Nephron (organoid): ENCODE measurements around the gene TMED9.
A peak's percentile ranks its signal among the peaks of the same experiment; 100 is the strongest.
"Not testable (repeated sequence)": the region's sequence is repeated elsewhere in the genome, so short reads cannot be mapped to it uniquely, and the experiment has no call there.

ENCODE experiments used
- H3K27ac Mint-ChIP-seq, 3 experiments: 2 replicates each; pipeline ENCODE4 v1.8.0; 2020; ENCODE audit warnings: mixed read lengths in 3 of 3, mild to moderate bottlenecking in 2 of 3, moderate library complexity in 1 of 3
- H3K27me3 Mint-ChIP-seq: 2 replicates; pipeline ENCODE4 v1.8.0; 2021; ENCODE audit warnings: low read depth, mild to moderate bottlenecking, moderate library complexity, mixed read lengths
- H3K36me3 Mint-ChIP-seq: 2 replicates; pipeline ENCODE4 v1.8.0; 2020; ENCODE audit warnings: low read depth, mixed read lengths
- H3K4me1 Mint-ChIP-seq: 2 replicates; pipeline ENCODE4 v1.8.0; 2020; ENCODE audit warnings: mixed read lengths
- H3K4me3 Mint-ChIP-seq, 3 experiments: 2 replicates each; pipeline ENCODE4 v1.8.0; 2020; ENCODE audit warnings: mild to moderate bottlenecking in 3 of 3, mixed read lengths in 3 of 3, moderate library complexity in 2 of 3
- H3K9me3 Mint-ChIP-seq: 2 replicates; pipeline ENCODE4 v1.8.0; 2020; ENCODE audit warnings: mixed read lengths
- TF ChIP-seq, protein P1 (sequence below), 3 experiments: fragments of 200-600 bp; sonication (generic); IDR thresholded peaks; one replicate each; pipeline ENCODE4 v1.5.0; 2021; ENCODE audit warnings: antibody characterized with exemption in 3 of 3; ENCODE audit not compliant: unreplicated experiment in 3 of 3

The TMED9 gene

DNA sequence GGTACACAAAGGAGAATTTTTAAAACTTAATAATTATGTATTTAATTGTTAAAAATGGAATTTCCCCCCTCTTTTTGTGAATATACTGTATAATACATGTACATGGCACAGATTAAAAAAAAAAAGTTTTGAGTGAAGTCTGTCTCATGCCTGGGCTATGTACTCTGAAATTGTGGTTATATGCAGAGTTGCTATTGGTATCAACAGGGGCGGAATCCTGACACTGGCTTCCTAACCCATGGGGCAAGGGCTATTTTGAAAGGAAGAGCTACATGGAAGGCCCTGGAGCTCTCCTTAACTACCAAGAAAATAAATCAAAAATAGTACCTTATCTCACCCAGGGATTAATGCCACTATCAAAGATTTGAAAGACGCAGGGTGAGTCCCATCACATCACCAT, 36.8 kb upstream of the TMED9 start:
- Mint-ChIP-seq H3K9me3 (no peaks in the 10 kb centered on the region), H3K4me1 (peaks cover 34% of the 10 kb centered on the region), H3K27ac (peak overlapping the region; percentile 20 to 87 (median 82)), H3K36me3 (peaks cover 6% of the 10 kb centered on the region), H3K27me3 (no peaks in the 10 kb centered on the region), H3K4me3 (peak overlapping the region; percentile 86 to 92 (median 88))
- TF ChIP-seq, protein P1, sequence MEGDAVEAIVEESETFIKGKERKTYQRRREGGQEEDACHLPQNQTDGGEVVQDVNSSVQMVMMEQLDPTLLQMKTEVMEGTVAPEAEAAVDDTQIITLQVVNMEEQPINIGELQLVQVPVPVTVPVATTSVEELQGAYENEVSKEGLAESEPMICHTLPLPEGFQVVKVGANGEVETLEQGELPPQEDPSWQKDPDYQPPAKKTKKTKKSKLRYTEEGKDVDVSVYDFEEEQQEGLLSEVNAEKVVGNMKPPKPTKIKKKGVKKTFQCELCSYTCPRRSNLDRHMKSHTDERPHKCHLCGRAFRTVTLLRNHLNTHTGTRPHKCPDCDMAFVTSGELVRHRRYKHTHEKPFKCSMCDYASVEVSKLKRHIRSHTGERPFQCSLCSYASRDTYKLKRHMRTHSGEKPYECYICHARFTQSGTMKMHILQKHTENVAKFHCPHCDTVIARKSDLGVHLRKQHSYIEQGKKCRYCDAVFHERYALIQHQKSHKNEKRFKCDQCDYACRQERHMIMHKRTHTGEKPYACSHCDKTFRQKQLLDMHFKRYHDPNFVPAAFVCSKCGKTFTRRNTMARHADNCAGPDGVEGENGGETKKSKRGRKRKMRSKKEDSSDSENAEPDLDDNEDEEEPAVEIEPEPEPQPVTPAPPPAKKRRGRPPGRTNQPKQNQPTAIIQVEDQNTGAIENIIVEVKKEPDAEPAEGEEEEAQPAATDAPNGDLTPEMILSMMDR (IDR thresholded peaks at IDR 0.05; ENCODE audit: unreplicated experiment in 3 of 3) = no peak

DNA sequence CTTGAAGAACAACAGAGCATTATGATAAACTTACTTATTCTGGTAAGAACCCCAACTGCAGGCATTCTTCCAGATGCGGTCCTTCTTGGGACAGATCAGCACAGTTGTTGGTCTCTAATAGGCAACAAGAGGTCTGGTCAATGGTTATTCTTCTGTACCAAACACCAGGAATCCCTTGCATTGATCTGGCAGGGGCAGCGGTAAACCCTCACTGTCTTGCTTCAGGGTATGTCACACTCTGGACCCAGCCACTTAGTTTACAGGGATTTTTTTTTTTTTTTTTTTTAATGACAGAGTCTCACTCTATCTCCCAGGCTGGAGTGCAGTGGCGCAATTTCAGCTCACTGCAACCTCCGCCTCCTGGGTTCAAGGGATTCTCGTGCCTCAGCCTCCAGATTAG, 36.3 kb upstream of the TMED9 start:
- H3K9me3 Mint-ChIP-seq = no peaks in the 10 kb centered on the region
- H3K4me3 Mint-ChIP-seq = peak overlapping the region; percentile 86 to 92 (median 88)
- H3K36me3 Mint-ChIP-seq = peaks cover 4% of the 10 kb centered on the region
- no peaks in the 10 kb centered on the region for H3K27me3 Mint-ChIP-seq
- TF ChIP-seq, protein P1 (IDR thresholded peaks at IDR 0.05; ENCODE audit: unreplicated experiment in 3 of 3) = no peak
- H3K27ac Mint-ChIP-seq = peak overlapping the region in 1 of 3 experiments; percentile 20
- H3K4me1 Mint-ChIP-seq = peaks cover 32% of the 10 kb centered on the region

DNA sequence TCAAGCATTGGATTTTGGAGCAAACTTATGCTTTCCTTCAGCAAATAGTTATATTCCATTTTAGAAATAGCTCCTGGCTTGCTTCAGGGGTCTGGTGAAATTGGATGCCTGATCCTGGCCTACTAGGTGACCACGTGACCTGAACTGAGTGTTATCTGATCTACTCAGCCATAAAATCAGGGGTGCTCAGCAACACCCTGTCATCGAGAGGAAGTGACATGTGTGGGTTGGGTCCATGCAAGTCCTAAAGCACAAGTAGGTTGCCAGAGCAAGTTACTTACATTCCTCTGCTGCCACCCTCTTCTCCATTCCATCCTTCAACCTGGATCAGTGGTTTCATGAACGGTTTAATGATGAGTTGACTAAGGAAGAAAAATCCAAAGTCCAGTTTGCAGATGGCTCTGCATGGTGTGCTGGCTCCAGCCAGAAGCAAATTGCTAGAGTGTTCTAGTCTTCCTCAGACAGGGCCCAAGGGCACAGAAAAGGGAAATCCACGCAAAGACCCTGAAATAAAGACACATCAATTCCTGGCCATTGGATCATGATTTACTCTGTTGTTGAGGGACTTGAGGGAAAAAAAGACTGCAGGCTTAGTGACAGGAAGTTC, 34.9 kb upstream of the TMED9 start:
- H3K4me1 Mint-ChIP-seq = peaks cover 38% of the 10 kb centered on the region
- H3K27ac Mint-ChIP-seq = peak overlapping the region; percentile 37 to 90 (median 45)
- TF ChIP-seq, protein P1 (IDR thresholded peaks at IDR 0.05; ENCODE audit: unreplicated experiment in 3 of 3) = no peak
- H3K27me3 Mint-ChIP-seq = peaks cover 5% of the 10 kb centered on the region
- H3K4me3 Mint-ChIP-seq = peak overlapping the region; percentile 38 to 50 (median 50)
- no peaks in the 10 kb centered on the region for H3K9me3 Mint-ChIP-seq
- H3K36me3 Mint-ChIP-seq = peaks cover 1% of the 10 kb centered on the region

DNA sequence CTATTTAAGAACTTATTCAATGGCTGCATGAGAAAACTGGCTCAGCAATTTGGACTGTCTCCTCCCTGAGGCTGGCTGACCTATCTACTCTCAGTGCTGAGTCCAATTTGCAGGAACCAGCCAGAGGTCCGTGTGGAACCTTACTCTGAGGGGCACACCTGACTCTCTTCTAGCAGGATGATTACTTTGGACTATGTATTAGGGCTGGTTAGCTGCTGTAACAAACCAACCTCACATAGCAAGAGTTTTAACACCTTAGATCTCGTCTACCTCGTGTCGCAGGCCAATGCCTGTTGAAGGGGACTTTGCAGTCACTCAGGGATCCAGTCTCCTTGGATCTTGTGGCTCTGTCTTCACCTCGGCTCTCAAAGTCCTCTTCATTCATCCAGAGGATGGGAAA, 34.2 kb upstream of the TMED9 start:
- Mint-ChIP-seq H3K27me3 (peaks cover 6% of the 10 kb centered on the region), H3K27ac (peak overlapping the region; percentile 37 to 90 (median 45)), H3K4me3 (peak overlapping the region in 1 of 3 experiments; percentile 50), H3K4me1 (peaks cover 32% of the 10 kb centered on the region), H3K36me3 (no peaks in the 10 kb centered on the region), H3K9me3 (no peaks in the 10 kb centered on the region)
- TF ChIP-seq, protein P1 (IDR thresholded peaks at IDR 0.05; ENCODE audit: unreplicated experiment in 3 of 3) = no peak

DNA sequence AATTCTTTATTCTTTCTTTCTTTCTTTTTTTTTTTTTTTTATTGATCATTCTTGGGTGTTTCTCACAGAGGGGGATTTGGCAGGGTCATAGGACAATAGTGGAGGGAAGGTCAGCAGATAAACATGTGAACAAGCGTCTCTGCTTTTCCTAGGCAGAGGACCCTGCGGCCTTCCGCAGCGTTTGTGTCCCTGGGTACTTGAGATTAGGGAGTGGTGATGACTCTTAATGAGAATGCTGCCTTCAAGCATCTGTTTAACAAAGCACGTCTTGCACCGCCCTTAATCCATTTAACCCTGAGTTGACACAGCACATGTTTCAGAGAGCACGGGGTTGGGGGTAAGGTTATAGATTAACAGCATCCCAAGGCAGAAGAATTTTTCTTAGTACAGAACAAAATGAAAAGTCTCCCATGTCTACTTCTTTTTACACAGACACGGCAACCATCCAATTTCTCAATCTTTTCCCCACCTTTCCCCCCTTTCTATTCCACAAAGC, 32.5 kb upstream of the TMED9 start:
- H3K9me3 Mint-ChIP-seq, H3K27me3 Mint-ChIP-seq, H3K36me3 Mint-ChIP-seq: not testable (repeated sequence)
- peaks cover 24% of the 10 kb centered on the region for H3K4me1 Mint-ChIP-seq
- peak overlapping the region; percentile 55 to 93 (median 87) for H3K27ac Mint-ChIP-seq
- peak overlapping the region; percentile 21 to 27 (median 23) for H3K4me3 Mint-ChIP-seq

DNA sequence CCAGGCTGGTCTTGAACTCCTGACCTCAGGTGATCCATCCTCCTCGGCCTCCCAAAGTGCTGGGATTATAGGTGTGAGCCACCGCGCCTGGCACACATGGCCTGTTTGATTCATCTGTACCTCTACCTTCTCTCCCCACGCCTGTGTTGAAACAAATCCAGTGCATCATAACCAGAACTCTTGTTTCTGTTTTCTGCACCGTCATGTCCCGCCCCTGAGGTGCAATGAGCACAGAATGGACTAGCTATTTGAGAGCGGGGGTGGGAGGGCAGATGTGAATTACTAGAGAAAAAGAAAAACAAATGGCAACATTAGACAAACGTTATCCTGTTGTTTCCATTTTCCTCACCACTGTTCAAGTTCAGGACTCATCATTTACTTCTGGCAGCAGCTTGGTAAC, 27.0 kb upstream of the TMED9 start:
- Mint-ChIP-seq H3K4me3 (no peak overlapping the region), H3K9me3 (no peaks in the 10 kb centered on the region), H3K27me3 (peaks cover 34% of the 10 kb centered on the region), H3K36me3 (no peaks in the 10 kb centered on the region), H3K27ac (no peak overlapping the region), H3K4me1 (peaks cover 10% of the 10 kb centered on the region)
- TF ChIP-seq, protein P1 (IDR thresholded peaks at IDR 0.05; ENCODE audit: unreplicated experiment in 3 of 3) = no peak
